CD4-positive, alpha-beta T cell treated with Interferon gamma for 1 hour (primary cell): Measurements from ENCODE around the gene CLSTN1.
A peak's percentile ranks its signal among the peaks of the same experiment; 100 is the strongest.

Source experiments
- DNase-seq: peaks from one replicate; pipeline ENCODE4 v3.0.0-alpha.2; 2020

CLSTN1 gene

DNA sequence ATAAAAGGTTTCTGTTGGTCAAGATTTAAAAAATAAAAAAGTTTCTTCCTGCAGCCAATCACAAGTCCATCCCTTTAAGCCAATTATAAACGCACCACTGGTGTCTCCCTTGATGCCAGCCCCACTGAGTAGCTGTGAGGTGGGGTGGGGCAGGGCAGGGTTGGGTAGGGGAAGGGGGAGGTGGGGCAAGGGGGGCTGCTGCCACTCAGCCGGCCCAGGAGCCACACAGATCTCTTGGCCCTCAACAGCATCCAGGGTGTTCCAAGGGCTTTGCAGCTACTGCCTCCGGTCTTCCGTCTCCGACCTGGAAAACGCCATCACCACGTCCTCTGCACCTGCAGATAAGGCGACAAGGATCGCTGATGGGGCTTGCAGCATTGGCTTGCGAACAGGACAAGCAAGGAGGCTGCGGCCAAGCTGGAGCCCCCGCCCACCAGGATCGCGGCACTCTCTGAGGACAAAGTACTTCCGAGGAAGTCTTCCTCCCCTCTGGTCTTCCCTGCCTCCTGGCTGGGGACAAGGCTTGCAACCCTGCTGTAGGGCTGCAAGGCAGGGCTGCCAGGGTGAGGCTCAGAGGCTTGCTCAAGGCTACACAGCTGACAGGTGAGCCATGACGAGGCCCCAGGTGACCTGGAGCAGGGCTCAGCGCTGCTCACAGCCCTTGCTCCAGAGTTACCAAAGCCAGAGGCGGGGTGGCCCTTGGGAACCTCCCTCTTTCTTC lies 26.8 kb upstream of the CLSTN1 start:
- no peak for DNase-seq

DNA sequence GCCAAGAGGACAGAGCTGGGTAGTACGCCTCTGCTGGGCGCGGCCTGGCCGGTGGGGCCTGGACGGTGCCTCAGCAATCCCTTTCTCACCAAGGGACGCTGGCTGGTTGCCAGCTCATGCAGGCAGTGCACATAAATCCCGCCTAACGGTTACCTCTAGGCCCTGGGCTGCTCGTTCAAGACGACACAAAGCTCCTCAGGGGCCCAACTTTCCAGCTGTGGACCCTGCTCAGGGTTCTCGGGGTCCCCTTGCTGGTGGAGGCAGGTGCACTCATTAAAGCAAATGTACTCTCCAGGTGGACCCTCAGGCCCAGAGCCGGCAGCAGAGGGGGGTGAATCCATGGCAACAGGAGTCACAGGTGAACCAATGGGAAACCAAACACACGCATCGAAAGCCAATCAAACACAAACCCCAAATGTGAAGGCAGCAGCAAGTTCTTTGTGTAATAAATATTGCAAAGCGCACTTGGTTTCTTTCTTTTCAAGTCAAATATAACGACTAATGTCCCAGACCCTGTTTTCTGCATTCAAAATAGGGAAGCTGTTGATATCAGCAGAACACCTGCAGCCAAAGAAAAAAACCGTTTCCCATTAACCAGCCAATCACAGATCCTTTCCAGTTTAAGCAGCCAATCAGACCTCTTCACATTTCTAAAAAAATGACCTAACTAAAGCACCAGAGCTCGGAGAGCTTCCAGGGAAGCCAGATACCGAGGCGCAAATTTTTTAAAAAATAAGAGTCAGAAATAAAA lies 26.1 kb upstream of the CLSTN1 start:
- DNase-seq: peak; percentile 23

DNA sequence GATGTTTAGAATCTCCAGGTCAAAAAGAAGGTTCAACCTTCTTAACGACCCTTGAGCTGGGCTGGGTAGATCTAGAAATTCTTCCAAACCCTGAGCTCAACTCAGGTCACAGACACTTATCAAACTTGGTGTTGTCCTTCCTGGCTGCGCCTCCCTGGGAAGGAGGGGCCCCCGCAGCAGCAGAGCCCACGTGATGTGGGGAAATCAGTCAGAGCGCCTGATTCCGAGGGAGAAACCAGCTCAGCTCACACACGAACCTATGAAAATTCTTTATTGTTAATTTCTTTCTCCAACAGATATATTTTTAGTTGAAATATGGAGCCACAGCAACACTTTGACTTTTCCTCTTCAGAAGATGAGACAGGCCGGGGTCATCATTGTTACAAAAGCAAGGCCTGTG lies 24.3 kb upstream of the CLSTN1 start:
- no peak for DNase-seq

DNA sequence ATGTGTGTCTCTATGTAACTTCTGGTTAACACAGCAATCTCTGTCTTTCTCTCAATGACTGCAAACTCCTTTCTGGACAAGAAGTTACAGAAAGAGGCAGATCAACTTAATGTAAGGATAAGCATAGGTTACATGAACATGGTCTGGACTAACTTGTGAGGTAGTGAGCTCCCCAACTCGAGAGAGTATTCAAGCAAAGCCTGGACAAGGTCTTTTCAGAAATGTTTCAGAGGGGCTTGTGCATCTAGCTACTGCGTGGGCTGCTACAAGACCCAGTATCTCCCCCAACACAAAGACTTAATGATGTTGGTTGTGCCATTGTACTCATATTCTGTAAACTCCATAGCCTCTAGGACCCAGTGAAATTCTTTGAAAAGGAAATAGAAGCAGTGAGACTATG lies 23.5 kb upstream of the CLSTN1 start:
- DNase-seq: no peak

DNA sequence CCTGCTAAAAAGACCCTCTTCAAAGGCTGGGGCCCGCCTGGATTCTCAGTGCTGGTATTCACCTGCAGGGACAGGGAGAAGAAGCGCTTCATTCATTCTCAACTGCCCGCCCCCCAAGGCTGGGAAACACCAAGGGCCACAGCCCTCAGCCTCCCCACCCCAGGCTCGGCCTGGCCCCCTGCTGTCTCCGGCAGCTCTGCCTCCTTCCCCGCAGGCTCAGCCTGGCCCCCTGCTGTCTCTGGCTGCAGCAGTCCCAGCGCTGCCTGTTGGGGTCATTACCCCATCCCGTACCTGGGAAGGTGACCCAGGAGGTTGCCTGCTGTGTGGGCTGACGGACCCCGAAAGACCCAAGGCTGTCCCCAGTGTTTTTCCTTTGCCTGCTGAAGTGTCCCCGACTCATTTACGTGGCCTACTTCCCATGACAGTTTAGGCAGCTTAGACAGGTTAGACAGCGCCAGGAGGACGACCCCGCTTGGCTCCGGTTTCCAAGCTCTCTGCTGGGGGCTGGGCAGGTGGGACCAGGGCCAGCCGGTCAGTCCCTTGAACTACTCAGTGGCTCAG lies 22.9 kb upstream of the CLSTN1 start:
- no peak for DNase-seq

DNA sequence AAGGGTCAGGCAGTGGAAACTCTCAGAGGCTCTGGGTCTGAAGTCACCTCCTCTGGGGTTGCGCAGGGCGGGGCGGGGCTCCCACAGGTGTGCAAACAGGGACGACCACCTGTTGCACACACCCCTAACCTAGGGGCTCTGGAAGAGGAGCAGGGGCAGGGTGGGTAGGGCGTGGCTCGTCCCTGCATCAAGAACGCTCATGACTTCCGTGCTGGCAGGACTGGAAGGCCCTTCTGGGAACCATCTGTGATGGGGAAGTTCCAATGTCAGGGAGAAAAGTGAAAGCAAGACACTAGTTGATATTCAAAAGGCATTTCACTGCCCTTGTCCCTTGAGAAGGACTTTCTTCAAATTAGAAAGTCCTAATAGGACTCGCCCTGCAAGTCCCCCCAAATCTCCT lies 22.1 kb upstream of the CLSTN1 start:
- DNase-seq: no peak

DNA sequence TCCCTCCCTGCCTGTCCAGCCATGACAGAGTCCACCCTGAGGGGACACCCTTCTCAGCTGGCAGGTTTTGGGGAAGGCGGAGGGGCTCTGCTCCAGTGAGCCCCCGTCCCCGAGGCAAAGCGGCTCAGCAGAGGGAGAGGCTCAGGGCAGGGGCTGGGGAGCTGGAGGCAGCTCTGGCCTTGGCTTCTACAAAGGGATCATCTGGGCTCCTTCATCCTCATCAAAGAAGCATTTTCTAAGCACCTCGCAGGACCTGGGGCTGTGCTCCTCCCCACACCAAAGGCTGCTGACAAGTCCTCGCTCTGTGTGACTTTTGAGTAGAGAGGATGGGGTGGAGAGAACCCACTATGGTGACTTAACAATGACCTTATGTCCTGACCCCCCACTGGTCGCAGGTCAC lies 21.0 kb upstream of the CLSTN1 start:
- DNase-seq: no peak

DNA sequence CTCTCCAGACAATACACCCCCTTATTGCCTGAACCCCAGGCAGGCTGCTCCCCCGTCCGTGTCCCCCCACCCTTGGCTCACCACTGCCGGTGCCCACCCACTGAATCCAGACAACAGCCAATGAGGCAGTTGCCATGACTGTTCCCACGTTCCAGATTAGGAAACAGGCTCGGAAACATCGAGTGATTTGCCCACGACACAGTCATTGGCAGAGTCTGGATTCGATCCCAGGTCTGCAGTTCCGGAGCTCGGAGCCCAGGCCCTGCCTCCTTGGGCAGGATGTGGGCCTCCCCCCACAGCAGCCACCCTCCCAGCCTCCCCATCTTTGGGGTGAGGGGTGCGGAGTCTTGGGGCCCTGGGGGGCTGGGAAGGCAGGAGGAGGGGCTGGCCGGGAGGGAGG lies 20.3 kb upstream of the CLSTN1 start:
- DNase-seq: no peak

DNA sequence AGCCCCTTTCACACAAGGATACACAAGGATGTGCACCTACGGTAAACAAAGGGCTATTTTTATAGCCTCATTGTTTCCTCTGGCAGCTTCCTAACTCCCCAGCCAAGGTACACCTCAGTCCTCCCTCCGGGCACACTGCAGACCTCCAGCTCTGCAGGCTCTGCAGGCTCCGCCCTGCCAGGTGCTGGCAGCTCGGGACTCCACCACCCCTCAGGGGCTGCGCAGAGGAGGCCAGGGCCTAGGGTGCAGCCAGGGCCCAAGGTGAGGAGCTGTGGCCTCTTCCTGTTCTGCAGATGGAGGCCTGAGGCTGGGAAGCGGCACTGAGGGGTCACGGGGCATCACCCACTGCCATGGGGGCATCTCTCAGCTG lies 19.8 kb upstream of the CLSTN1 start:
- DNase-seq: no peak

DNA sequence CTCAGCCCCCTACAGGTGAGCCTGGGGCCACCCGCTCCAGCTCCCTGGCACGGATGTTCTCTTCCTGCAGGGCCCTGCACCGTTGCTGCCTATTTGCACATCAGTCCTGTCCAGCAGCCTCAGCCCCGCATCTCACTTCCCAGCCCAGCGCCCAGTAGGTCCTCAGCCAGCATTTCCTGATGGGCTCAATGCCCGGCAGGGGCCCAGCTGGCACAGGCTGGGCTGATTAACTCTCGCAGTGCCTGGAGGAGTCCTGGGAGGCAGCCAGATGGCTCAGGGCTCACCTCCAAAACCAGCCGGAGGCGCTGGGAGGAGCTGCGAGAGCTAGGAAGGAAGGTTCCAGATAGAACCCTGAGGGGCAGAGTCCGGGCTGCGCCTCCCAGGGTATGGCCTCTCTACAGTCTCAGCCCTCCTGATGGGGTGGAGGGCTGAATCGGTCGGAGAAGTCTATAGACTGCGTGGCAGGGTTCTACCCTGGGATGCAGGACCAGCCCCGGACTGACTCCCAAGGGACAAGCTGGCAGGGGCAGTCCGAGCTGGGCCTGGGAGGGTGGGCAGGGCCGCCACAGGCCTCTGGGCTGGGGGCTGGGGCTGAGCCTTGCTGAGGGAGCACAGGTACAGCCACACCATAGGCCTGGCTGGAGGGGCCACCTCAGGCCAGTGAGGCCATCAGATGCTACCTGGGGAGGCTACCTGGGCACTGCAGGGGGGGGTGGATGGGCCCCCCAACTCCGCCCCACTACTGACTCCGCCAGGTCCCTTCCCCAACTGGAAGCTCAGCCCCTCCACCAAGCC lies 19.2 kb upstream of the CLSTN1 start:
- no peak for DNase-seq

DNA sequence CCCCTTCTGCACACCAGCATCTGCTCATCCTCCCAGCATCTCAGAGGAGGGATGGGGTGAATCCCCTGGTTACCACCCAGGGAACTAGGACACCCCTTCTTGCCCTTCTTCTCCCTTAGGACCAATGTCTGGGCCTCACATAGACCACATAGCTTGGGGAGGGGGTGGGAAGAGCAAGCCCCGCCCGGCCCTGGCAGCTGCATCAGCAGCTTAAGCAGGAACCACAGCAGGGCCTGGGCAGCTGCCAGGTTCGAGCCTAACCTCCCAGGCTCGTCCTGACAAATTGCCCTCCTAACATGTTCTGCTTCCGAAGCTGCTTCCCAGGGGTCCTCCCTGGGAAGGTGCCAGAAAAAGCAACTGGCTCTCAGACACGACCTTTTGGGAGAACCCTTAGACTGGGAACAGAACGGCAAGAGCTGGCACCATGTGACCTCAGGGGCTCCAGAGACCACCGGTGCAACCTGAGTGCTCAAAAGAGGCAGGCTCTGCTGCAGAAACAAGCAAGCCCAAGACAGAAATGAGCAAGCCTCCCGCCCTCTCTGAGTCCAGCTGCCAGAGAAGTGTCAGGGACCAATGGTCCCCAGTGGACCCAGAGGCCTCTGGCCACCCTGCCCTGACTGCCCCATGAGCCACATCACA lies 18.4 kb upstream of the CLSTN1 start:
- no peak for DNase-seq

DNA sequence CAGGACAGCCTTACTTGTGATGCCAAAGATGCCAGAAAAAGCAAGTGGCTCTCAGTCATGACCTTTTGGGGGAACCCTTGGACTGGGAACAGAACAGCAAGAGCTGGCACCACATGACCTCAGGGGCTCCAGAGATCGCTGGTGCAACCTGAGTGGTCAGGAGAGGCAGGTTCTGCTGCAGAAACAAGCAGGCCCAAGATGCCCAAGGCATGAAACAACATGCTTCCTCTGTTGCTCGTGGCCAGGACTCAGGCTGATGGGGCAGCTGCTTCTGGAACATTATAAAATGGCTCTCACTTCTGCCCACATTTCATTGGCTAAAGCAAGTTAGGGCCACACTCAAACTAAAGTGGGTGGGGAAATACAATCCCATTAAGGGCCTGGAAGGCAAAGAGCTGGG lies 17.7 kb upstream of the CLSTN1 start:
- no peak for DNase-seq

DNA sequence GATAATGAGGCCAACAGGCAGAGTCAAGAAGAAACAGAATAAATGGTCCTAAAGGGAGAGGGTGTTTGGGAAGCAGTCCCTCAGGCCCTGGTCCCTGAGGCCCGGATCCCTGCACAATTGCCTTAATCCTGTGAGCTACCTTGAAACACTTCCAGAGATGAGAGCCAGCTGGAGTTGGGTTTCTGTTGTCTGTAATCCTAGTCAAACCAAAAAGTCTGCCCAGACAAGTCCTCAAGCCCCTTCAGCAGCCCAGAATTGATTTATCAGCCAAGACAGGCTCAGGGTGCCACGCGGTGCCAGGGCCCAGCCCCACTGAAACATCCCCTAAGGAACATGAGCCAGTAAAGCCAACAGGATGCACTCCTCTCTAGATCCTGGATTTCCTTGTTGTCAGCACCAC lies 16.4 kb upstream of the CLSTN1 start:
- DNase-seq: no peak

DNA sequence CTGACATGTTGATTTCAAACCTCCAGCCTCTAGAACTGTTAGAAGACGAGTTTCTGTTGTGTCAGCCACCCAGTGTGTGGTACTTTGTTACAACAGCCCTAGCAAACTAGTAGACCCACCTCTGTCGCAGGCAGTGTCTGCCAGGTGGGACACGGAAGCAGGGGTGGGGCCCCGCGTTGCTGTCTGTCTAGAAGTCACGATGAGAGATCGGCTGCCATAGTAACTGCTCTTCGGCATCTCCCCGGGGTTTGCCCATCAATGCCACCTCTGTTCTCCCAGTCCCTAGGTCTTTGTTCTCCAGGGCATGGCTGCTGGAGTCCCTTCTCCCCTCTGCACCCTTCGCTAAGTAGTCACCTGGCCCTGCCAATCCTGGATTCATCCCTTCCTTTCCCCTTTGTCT lies 15.2 kb upstream of the CLSTN1 start:
- no peak for DNase-seq

DNA sequence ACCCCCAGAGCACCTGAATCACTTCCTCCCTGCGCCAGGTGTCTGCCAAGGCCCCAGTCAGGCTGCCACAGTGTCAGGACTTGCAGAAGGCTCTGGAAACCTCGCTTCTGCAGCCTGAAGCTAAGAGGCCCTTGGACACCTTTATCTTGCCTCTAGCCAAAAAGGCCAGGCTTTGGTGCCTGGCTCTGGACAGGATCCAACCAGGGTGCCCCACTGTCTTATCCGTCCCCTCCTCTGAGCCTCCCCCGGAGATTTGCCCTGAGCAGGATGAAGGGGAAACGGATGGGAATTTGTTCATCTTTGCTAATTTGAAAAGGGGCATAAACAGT lies 12.8 kb upstream of the CLSTN1 start:
- DNase-seq: no peak

DNA sequence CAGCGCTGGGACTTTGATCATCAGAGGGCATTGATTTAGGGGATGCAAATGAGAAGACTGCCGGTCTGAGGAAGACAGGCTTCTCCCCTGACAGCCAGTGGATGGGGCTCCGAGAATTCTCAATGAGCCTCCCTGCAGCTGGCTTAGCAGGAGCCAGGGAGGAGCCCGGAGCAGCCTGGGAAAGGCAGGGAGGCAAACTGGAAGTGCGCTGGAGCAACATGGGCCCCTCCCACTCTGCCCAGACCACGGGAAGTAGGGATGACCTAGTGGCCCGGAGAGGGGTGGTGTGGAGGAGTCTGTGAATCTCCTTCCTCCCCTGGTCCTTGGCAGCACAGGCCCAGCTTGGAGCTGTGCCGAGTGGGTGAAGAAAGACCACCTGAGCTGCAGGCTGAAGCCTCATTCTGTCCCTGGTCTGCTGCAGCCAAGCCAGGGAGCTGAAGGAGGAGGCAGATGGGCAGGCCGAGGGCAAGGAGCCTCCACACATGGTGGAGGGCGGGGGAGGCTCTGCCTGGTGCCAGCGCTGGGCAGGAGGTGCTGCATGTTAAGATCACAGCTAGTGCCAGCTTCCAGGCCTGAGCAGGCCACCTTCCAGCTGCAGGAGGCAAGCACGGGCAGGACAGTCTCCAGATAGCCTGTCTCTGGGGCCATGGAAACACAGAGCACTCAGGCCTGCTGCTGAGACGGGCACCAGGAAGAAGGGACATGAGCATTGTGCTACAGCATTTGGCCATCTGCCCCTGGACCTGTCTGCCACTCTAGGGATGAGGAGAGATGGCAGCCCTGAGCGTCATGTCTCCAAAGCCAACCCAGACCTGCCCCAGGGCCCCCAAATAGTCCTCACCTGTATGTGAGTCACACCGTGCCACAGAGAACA lies 12.2 kb upstream of the CLSTN1 start:
- DNase-seq: no peak

DNA sequence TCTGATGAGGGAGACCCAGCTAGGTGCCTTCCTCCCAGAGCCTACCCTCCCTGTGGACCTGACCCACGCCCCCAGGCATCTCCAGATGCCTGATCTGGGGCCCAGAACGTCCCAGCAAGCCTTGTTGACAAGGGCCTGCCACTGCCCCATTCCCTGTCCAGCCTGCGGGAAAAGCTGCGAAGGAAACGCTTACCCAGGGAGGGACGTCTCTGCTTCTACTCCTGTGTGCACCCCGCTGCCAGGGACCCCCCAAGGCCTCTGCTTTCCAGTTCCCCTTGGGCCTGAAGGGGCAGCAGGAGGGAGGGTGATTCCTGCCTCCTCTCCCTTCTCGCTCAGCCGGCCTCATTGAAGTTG lies 11.6 kb upstream of the CLSTN1 start:
- DNase-seq: no peak

DNA sequence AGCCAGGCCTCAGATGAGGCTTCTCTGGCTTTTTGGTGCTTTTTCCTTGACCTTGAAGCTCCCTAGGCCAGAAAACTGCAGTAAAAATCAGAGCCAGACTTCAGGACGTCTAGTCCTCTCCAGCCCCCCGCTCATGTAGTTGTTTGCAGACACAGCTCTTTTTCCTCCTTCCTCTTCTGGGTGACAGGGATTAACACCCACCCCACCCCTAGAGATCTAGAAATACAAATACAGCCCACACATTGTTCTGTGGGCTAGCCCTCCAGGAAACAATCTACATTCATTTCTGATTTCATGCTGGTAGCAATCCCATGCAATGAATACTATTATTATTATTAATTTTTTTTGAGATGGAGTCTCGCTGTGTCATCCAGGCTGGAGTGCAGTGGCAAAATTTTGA lies 9.9 kb upstream of the CLSTN1 start:
- no peak for DNase-seq

DNA sequence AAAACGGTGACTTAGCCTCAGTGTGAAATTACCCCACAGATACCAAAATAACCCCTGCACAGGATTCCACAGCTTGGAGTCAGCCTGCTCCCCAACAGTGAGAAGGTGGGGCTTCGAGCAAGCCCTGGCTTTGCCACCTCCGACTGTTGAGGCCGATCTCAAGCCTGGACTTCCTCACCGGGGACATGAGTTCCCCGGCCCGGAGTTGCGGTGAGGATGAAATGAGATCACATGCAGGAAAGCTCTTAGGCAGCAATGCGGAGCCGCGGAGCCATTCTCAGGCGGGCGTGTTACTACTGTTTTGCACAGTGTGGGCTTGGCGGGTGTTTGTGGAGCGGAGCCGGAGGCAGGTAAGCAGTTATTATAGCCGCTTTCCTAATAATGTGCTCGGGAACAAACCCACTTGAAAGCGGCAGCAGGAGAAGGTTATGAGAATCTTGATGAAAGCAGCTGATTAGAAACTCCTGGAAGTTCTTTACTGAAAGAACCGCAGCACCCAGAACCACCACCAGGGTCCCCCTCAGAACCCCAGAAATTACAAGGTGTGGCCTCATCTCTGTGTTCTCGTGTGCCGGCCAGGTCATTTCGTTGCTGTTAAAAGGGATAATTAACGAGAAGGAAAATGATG lies 3.9 kb upstream of the CLSTN1 start:
- no peak for DNase-seq

DNA sequence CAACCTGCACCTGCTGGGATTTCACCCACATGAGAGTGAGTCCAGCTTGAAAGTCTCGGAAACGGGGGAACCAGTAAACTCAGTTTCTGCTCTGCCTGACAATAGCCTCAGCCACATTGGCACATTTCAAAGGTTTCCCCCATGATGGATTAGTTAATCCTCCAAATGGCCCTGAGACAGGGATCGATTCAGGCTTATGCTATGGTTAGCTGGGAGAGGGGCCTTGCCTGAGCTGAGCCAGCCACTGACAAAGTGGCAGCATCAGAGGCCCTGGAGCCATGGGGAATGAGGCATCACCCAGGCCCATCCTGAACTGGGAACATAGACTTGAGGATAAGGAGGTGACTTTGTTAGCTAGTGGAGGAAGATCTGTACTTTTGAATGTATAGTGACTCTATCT lies 2.9 kb upstream of the CLSTN1 start:
- no peak for DNase-seq

DNA sequence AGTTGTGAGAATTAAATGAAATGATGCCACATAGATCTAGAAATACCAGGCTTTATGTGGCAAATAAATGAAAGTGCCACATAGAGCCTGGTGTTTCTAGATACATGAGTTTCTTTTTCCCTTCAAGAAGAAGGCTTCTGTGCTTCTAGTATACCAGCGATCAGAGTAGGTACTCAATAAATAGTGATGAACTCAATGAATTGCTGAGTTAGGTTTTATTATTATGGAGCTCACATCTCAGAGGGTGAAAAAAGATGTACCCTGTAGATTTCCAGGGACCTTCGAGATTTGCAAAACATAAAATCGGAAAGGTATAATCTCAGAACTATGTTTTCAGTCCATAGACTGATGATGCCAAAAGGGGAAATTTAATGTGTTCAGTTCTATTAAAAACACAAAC lies 2.3 kb upstream of the CLSTN1 start:
- DNase-seq: no peak
